ENCODE data around the gene RFNG.

The RFNG gene

GRCh38 chr17:82051776-82052637, at the start of gene RFNG, which contains the start of gene GPS1:
TSS of gene RFNG (minus strand) at chr17:82051811. CDS start at chr17:82051766, 45 bp downstream.
TSS of gene GPS1 (plus strand) at chr17:82051898. CDS start at chr17:82051932, 34 bp downstream.
- DNase-seq, result no peak

- no peak for DNase-seq
Measured at GRCh38 chr17:82101301-82101715, 49.7 kb upstream of the RFNG start.

GRCh38 chr17:82100502-82101298, 49.1 kb upstream of the RFNG start:
- no peak for DNase-seq

GRCh38 chr17:82098939-82099763, 47.5 kb upstream of the RFNG start:
- DNase-seq, result no peak

- DNase-seq, result peak; percentile 87
Measured at GRCh38 chr17:82098169-82098938, 46.7 kb upstream of the RFNG start, which contains the start of gene FASN. TSS of gene FASN (minus strand) at chr17:82098236. CDS start at chr17:82096445, 1,791 bp downstream.

- DNase-seq, result no peak
Measured at GRCh38 chr17:82097919-82098168, 46.2 kb upstream of the RFNG start.

GRCh38 chr17:82097184-82097918, 45.7 kb upstream of the RFNG start:
- DNase-seq, result no peak

GRCh38 chr17:82096709-82097183, 45.1 kb upstream of the RFNG start:
- DNase-seq, result no peak

- DNase-seq, result no peak
Measured at GRCh38 chr17:82095777-82096708, 44.4 kb upstream of the RFNG start.

GRCh38 chr17:82094931-82095776, 43.5 kb upstream of the RFNG start:
- DNase-seq, result no peak

GRCh38 chr17:82092995-82093751, 41.6 kb upstream of the RFNG start:
- DNase-seq, result no peak

GRCh38 chr17:82092628-82092994, 41.0 kb upstream of the RFNG start:
- no peak for DNase-seq

GRCh38 chr17:82092094-82092586, 40.5 kb upstream of the RFNG start:
- DNase-seq, result no peak

- DNase-seq, result no peak
Measured at GRCh38 chr17:82091264-82092066, 39.9 kb upstream of the RFNG start.

GRCh38 chr17:82090549-82091263, 39.1 kb upstream of the RFNG start:
- DNase-seq, result no peak

GRCh38 chr17:82089723-82090548, 38.3 kb upstream of the RFNG start:
- DNase-seq, result no peak
